Measurements from ENCODE around the gene DPH2.

- TF ChIP-seq CTCF (conservative IDR thresholded peaks at IDR 0.05): no peak
- no peak for TF ChIP-seq ZFX (IDR thresholded peaks at IDR 0.05)
Measured at GRCh38 chr1:44016041-44016889, 46.5 kb downstream of the DPH2 start.
